GM12875 (cell line): ENCODE data around the gene SLC13A5.

Experiments used
- H3K4me3 ChIP-seq: one replicate; pipeline ENCODE4 v1.5.1; 2011; ENCODE audit warnings: low read depth, low read length, control low read depth
- TF ChIP-seq, protein P1 (sequence below): IDR thresholded peaks from 2 replicates; pipeline ENCODE4 v1.5.1; 2011; ENCODE audit warnings: low read depth, mild to moderate bottlenecking, control low read depth, inconsistent platforms, low read length, moderate library complexity, borderline replicate concordance; ENCODE audit not compliant: insufficient read depth

Gene SLC13A5

DNA sequence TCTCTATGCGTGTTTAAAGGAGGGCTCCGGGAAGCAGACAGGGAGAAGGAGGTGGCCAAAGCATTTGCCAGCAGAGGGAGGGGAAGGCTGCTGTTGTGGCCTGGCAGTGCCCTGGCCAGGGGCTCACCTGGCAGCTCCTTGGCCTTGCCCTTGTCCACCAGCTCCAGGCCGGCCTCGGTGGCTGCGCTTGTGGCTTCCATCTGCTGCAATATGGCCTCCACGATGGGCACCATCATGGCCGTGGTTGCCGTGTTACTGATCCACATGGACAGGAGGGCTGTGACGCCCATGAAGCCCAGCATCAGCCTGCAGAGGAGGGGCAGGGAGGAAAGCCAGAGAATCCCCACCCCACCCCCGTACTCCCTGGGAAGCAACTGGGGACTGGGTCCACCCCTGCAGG is 9.4 kb downstream of the SLC13A5 start:
- H3K4me3 ChIP-seq, result no peak overlapping the region
- TF ChIP-seq, protein P1, sequence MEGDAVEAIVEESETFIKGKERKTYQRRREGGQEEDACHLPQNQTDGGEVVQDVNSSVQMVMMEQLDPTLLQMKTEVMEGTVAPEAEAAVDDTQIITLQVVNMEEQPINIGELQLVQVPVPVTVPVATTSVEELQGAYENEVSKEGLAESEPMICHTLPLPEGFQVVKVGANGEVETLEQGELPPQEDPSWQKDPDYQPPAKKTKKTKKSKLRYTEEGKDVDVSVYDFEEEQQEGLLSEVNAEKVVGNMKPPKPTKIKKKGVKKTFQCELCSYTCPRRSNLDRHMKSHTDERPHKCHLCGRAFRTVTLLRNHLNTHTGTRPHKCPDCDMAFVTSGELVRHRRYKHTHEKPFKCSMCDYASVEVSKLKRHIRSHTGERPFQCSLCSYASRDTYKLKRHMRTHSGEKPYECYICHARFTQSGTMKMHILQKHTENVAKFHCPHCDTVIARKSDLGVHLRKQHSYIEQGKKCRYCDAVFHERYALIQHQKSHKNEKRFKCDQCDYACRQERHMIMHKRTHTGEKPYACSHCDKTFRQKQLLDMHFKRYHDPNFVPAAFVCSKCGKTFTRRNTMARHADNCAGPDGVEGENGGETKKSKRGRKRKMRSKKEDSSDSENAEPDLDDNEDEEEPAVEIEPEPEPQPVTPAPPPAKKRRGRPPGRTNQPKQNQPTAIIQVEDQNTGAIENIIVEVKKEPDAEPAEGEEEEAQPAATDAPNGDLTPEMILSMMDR, result no peak

- TF ChIP-seq, protein P1, result no peak
- no peak overlapping the region for H3K4me3 ChIP-seq
Observed at GRCh38 chr17:6702567-6703215, 10.5 kb downstream of the SLC13A5 start.

DNA sequence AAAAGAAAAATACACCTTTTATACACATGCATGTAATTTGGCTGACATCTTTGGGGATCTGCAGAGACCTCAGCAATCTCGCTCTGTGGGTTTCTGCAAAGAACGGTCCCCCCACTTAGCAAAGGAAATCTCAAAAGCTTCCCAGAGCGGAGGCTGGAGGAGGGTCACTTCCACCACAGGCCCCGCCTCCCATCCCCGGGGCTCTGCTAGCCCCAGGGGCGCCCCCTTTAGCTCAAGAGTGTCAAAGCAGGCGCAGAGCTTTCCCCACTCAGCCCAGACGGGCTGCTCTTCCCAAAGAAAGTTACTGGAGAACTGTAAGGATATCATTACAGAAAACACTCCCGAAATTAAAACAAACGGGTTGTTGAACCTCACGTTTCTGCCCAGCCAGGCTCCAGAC is 11.4 kb downstream of the SLC13A5 start:
- TF ChIP-seq, protein P1, result peak; percentile 66
- H3K4me3 ChIP-seq, result no peak overlapping the region

GRCh38 chr17:6700948-6701307 is 12.2 kb downstream of the SLC13A5 start:
- H3K4me3 ChIP-seq, result no peak overlapping the region
- TF ChIP-seq, protein P1, result no peak

DNA sequence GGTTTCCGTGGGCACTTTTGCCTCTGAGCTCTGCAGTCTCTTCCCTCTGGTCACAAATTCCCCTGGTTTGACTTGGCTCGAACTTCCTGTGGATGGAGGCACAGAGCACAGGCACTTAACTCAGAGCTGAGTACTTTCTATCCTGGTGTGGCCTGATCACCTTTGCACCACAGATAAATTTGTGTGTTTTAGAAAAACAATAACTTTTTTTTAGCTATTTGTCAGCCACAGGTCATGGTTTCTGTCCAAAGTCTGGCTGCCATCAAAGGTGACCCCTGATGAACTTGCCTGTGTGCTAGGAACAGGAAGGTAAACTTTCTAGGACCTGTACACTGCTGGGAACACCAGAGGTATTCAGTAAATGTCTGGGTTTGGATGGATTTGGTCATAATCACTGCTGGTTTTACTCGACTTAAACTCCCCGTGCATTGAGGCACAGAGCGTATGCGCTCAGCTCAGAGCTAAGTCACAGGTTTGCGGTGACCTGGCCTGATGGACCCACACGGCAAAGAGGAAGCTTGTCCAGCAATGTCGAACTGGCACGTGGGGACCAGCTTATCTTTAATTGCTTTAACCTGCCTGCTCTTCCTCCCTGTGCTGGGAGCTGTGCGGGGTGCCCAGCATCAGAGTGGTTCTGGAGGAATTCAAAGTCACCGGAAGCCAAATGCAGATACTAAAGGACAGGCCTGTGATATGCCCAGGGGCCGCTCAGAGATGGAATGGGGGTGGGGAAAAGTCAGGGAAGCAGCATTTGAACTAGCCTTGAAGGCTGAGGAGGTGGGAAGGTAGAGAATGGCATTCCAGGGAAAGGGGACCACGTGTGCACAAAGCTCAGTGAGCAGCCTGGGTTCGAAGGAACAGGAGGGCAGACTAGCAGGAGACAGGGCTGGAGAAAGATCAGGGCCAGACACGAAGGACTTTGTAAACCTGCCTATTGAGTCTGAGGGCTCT is 12.9 kb downstream of the SLC13A5 start:
- H3K4me3 ChIP-seq, result no peak overlapping the region
- TF ChIP-seq, protein P1, result no peak

DNA sequence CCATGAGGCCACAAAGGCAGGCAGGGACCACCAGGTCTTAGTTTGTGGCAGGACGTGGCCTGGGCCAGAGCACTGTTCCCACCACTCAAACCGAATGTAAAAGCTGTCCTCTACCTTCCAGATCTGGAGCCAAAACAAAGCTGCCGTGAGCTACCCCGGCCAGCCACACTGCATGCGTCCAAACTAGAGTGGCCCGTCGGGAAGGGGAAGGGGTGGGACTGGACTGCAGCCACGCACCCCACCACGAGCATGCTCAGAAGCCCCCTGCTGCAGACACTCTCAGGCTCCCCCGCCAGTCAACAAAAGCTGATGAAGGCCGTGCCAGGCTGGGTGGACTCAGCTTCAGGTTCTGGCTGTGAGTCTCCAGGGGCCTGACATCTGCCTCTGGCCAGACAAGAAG is 15.2 kb downstream of the SLC13A5 start:
- TF ChIP-seq, protein P1, result no peak
- H3K4me3 ChIP-seq, result no peak overlapping the region
